Activated CD4-positive, alpha-beta memory T cell treated with anti-CD3 and anti-CD28 coated beads for 36 hours (primary cell): ENCODE results near the gene UGT1A5. TPM values are rescaled to one million over a fixed set of nuclear protein-coding genes. Genes with fewer than 3 reads are reported as not detected.

ENCODE experiments used
- CTCF ChIA-PET: fragments of 350-600 bp; sonication (Branson Sonifier 250); formaldehyde crosslinking; loops from one replicate; lab custom pipeline; 2021; ENCODE audit warnings: antibody characterized with exemption, inconsistent platforms; lab: Charles Lee
- POLR2A ChIA-PET: fragments of 350-600 bp; sonication (Branson Sonifier 250); formaldehyde crosslinking; loops from one replicate; lab custom pipeline; 2021; ENCODE audit warnings: antibody characterized with exemption; lab: Charles Lee
- DNase-seq: peaks from one replicate; pipeline ENCODE4 v3.0.0-alpha.2; 2020
- H3K27ac Mint-ChIP-seq: one replicate; pipeline ENCODE4 v1.8.0; 2021; ENCODE audit warnings: mixed read lengths
- H3K27me3 Mint-ChIP-seq: one replicate; pipeline ENCODE4 v1.8.0; 2021; ENCODE audit warnings: mixed read lengths
- H3K36me3 Mint-ChIP-seq: one replicate; pipeline ENCODE4 v1.8.0; 2021; ENCODE audit warnings: mixed read lengths
- H3K4me1 Mint-ChIP-seq: one replicate; pipeline ENCODE4 v1.8.0; 2021; ENCODE audit warnings: low read depth, mixed read lengths
- H3K4me3 Mint-ChIP-seq: one replicate; pipeline ENCODE4 v1.8.0; 2021; ENCODE audit warnings: mild to moderate bottlenecking, mixed read lengths
- H3K9me3 Mint-ChIP-seq: one replicate; pipeline ENCODE4 v1.8.0; 2021; ENCODE audit warnings: mixed read lengths
- intact Hi-C: fragments of 100-400 bp; cut with micrococcal nuclease; formaldehyde crosslinking; loops from one replicate; pipeline ENCODE4 v1.15.1; 2023
- total RNA-seq, 2 experiments: library from RNA; stranded (reverse); gene quantifications; one replicate each; pipeline ENCODE4 v1.2.3, GENCODE V29; 2021

Gene UGT1A5
- total RNA-seq, 2 experiments from 2014 or later: not detected

DNA sequence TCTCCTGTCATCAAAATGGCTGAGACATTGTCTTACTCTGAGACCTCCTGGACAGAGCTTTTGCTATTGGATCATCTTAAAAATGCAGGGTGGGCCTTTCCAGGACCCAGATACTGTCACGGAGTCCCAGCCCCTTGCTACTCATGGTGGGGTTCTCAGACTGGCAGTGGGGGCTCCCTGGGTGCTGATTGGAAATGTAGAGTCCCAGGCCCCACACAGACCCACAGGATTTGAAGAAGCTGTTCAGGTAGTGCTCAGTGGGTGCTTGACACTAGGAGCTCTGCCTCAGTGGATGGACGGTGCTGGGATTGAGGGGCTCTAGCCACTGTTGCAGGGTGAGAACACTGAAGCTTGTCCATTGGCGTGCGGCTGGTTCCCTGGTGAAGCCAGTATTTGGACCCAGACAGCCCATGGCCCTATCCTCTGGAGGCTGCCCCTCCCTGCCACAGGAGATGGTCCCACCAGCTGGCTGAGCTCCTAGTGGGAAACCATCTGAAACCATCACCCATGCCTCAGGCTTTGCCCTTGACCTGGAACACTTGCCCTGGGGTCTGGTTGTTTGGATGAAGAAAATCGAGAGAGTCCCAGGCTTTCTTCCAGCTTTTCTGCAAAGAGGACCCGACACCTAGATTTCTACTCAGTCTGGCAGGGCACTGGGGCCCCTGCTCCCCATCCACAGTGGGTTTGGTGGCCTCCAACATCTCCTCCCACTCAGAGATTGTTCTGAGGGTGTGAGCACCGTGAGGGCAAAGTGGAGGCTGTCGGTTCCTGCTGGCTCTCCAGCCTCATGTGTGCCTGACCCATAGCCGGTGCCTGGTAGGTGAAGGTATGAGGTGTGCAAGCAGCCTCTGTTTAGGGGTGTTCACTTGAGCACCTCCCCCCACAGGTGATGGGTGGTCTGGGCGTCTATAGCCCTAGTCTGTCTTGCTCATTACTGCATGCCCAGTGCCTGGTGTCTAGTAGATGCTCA is 95.5 kb downstream of the UGT1A5 start:
- peak; percentile 3 for DNase-seq
- ChIA-PET POLR2A (no interaction called here), CTCF (no interaction called here)
- H3K4me3 Mint-ChIP-seq: no peak overlapping the region
- H3K27ac Mint-ChIP-seq: no peak overlapping the region
- H3K36me3 Mint-ChIP-seq: no peaks in the 10 kb centered on the region
- intact Hi-C loops: no loop called here
- H3K4me1 Mint-ChIP-seq: no peaks in the 10 kb centered on the region
- H3K9me3 Mint-ChIP-seq: no peaks in the 10 kb centered on the region
- H3K27me3 Mint-ChIP-seq: peaks cover 8% of the 10 kb centered on the region

GRCh38 chr2:233810385-233810784 is 97.7 kb downstream of the UGT1A5 start:
- peak; percentile 3 for DNase-seq
- peaks cover 6% of the 10 kb centered on the region for H3K27me3 Mint-ChIP-seq
- H3K36me3 Mint-ChIP-seq: no peaks in the 10 kb centered on the region
- ChIA-PET CTCF (no interaction called here), POLR2A (no interaction called here)
- intact Hi-C loops: no loop called here
- no peaks in the 10 kb centered on the region for H3K9me3 Mint-ChIP-seq
- no peaks in the 10 kb centered on the region for H3K4me1 Mint-ChIP-seq
- H3K27ac Mint-ChIP-seq: no peak overlapping the region
- no peak overlapping the region for H3K4me3 Mint-ChIP-seq

DNA sequence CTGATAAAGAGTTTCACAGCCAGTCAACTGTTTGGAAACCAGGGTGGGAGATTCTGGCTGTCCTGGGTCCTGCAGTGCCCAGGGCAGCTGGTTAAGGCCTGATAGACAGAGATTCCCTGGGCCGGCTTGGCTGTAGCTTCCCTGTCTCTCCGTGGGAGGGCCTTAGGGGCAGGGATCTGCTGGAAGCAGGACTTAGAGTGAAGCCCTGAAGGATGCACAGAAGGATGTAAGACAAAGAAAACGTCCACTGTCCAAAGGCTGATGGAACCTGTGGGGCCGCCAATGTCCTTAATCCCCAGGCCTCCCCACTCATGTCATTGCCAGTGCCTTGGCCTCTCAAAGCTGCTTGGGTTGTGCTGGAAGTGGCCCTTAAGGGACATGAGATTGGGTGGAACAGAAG is 98.4 kb downstream of the UGT1A5 start:
- POLR2A ChIA-PET: no interaction called here
- H3K4me3 Mint-ChIP-seq: no peak overlapping the region
- H3K9me3 Mint-ChIP-seq: no peaks in the 10 kb centered on the region
- CTCF ChIA-PET: no interaction called here
- no peaks in the 10 kb centered on the region for H3K4me1 Mint-ChIP-seq
- H3K36me3 Mint-ChIP-seq: no peaks in the 10 kb centered on the region
- H3K27me3 Mint-ChIP-seq: peaks cover 6% of the 10 kb centered on the region
- intact Hi-C loops: no loop called here
- DNase-seq: peak; percentile 4
- H3K27ac Mint-ChIP-seq: no peak overlapping the region

DNA sequence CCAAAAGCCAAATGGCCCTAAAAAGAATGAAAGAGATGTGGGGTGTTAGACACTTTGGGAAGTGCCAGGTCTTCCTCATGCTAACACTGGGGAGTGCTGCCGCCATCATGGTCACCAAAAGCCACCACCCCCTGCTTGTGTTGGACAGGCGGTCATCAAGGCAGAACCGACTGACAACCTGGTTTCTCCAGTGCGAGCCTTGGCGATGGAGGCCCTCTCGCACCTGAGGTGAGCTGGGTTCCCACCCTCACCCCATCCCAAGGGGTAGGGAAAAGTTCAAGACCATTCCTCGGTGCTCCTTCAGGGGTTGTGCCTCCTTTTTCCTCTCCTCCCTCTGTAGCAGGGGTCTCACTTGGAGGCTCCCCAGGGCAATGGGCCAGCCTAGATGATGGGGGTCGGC is 99.0 kb downstream of the UGT1A5 start:
- Mint-ChIP-seq H3K4me3 (no peak overlapping the region), H3K4me1 (no peaks in the 10 kb centered on the region), H3K27ac (no peak overlapping the region), H3K36me3 (no peaks in the 10 kb centered on the region), H3K27me3 (peaks cover 6% of the 10 kb centered on the region), H3K9me3 (no peaks in the 10 kb centered on the region)
- intact Hi-C loops: no loop called here
- peak; percentile 1 for DNase-seq
- ChIA-PET POLR2A (no interaction called here), CTCF (no interaction called here)

GRCh38 chr2:233813236-233814055 is 100.7 kb downstream of the UGT1A5 start:
- Mint-ChIP-seq H3K9me3 (no peaks in the 10 kb centered on the region), H3K27me3 (peaks cover 7% of the 10 kb centered on the region), H3K4me3 (no peak overlapping the region), H3K27ac (no peak overlapping the region), H3K36me3 (no peaks in the 10 kb centered on the region), H3K4me1 (no peaks in the 10 kb centered on the region)
- no peak for DNase-seq
- intact Hi-C loops: no loop called here
- ChIA-PET CTCF (no interaction called here), POLR2A (no interaction called here)

- Mint-ChIP-seq H3K9me3 (no peaks in the 10 kb centered on the region), H3K4me1 (no peaks in the 10 kb centered on the region), H3K27ac (no peak overlapping the region), H3K27me3 (peaks cover 7% of the 10 kb centered on the region), H3K4me3 (no peak overlapping the region), H3K36me3 (no peaks in the 10 kb centered on the region)
- ChIA-PET CTCF (no interaction called here), POLR2A (no interaction called here)
- no peak for DNase-seq
- intact Hi-C loops: no loop called here
Observed at GRCh38 chr2:233814056-233814835, 101.5 kb downstream of the UGT1A5 start.

DNA sequence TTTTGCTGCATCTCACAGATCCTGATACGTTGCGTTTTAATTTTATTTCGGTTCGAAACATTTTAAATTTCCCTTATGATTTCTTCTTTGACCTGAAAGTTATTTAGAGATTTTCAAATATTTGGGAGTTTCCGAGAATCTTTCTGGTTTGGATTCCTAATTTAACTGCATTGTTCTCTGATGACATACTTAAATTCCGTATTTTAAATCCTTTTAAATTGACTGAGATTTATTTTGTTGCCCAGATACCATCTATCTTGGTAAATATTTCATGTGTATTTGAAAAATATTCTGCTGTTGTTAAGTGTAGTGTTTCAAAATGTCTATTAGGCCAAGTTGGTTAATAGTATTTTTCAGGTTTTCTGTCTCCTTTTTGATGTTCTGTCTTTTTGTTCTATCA is 103.2 kb downstream of the UGT1A5 start:
- no peaks in the 10 kb centered on the region for H3K4me1 Mint-ChIP-seq
- H3K4me3 Mint-ChIP-seq: no peak overlapping the region
- ChIA-PET POLR2A (no interaction called here), CTCF (no interaction called here)
- no peaks in the 10 kb centered on the region for H3K36me3 Mint-ChIP-seq
- peaks cover 4% of the 10 kb centered on the region for H3K27me3 Mint-ChIP-seq
- no peak overlapping the region for H3K27ac Mint-ChIP-seq
- intact Hi-C loops: no loop called here
- H3K9me3 Mint-ChIP-seq: no peaks in the 10 kb centered on the region
- no peak for DNase-seq

DNA sequence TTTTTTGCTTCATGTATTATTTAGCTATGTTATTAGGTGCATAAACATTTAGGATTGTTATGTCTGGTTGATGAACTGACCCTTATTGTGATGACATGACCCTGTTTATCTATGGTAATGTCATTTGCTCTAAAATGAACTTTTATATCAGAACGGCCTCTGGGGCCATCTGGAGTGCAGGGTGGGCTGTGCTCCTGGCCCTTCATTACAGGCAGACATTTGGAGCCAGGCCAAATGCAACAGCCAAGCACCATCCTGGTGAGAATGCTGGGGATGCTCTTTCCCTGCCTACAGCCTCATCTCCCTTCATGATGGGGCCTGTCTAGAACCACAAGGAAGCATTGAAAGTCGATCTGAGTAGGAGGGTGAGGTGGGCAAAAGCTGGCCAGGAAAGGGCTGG is 103.6 kb downstream of the UGT1A5 start:
- no peak overlapping the region for H3K4me3 Mint-ChIP-seq
- intact Hi-C loops: no loop called here
- no peaks in the 10 kb centered on the region for H3K36me3 Mint-ChIP-seq
- DNase-seq: no peak
- no peaks in the 10 kb centered on the region for H3K4me1 Mint-ChIP-seq
- ChIA-PET CTCF (no interaction called here), POLR2A (no interaction called here)
- no peak overlapping the region for H3K27ac Mint-ChIP-seq
- H3K27me3 Mint-ChIP-seq: peaks cover 3% of the 10 kb centered on the region
- no peaks in the 10 kb centered on the region for H3K9me3 Mint-ChIP-seq

GRCh38 chr2:233816771-233817170 is 104.1 kb downstream of the UGT1A5 start:
- H3K27me3 Mint-ChIP-seq: peaks cover 3% of the 10 kb centered on the region
- intact Hi-C loops: no loop called here
- H3K36me3 Mint-ChIP-seq: no peaks in the 10 kb centered on the region
- POLR2A ChIA-PET: no interaction called here
- CTCF ChIA-PET: no interaction called here
- no peaks in the 10 kb centered on the region for H3K4me1 Mint-ChIP-seq
- no peak overlapping the region for H3K27ac Mint-ChIP-seq
- H3K4me3 Mint-ChIP-seq: no peak overlapping the region
- no peaks in the 10 kb centered on the region for H3K9me3 Mint-ChIP-seq
- no peak for DNase-seq

GRCh38 chr2:233817361-233817911 is 104.7 kb downstream of the UGT1A5 start:
- Mint-ChIP-seq H3K9me3 (no peaks in the 10 kb centered on the region), H3K4me1 (no peaks in the 10 kb centered on the region), H3K27me3 (peaks cover 3% of the 10 kb centered on the region), H3K36me3 (no peaks in the 10 kb centered on the region), H3K4me3 (no peak overlapping the region), H3K27ac (no peak overlapping the region)
- ChIA-PET POLR2A (no interaction called here), CTCF (no interaction called here)
- intact Hi-C loops: no loop called here
- no peak for DNase-seq

GRCh38 chr2:233817995-233818638 is 105.4 kb downstream of the UGT1A5 start:
- no peaks in the 10 kb centered on the region for H3K9me3 Mint-ChIP-seq
- CTCF ChIA-PET: no interaction called here
- no peaks in the 10 kb centered on the region for H3K4me1 Mint-ChIP-seq

More at GRCh38 chr2:233817995-233818638, 105.4 kb downstream of the UGT1A5 start:
- H3K36me3 Mint-ChIP-seq: no peaks in the 10 kb centered on the region
- POLR2A ChIA-PET: no interaction called here
- peak; percentile 5 for DNase-seq
- H3K27me3 Mint-ChIP-seq: peaks cover 3% of the 10 kb centered on the region
- H3K27ac Mint-ChIP-seq: no peak overlapping the region
- intact Hi-C loops: no loop called here
- no peak overlapping the region for H3K4me3 Mint-ChIP-seq
